Progenitor cell of endocrine pancreas (in vitro differentiated cells): ENCODE results near the gene TRAPPC8. TPM values are rescaled to one million over a fixed set of nuclear protein-coding genes. Genes with fewer than 3 reads are reported as not detected.
"Not testable (repeated sequence)": the region's sequence is repeated elsewhere in the genome, so short reads cannot be mapped to it uniquely, and the experiment has no call there.

Source experiments
- DNase-seq: peaks from one replicate; pipeline ENCODE4 v3.0.0; 2021; ENCODE audit warnings: low spot score; ENCODE audit not compliant: unreplicated experiment
- H3K27ac Mint-ChIP-seq: 2 replicates; pipeline ENCODE4 v1.8.0; 2021; ENCODE audit warnings: mild to moderate bottlenecking, moderate library complexity, mixed read lengths
- H3K27me3 Mint-ChIP-seq: 2 replicates; pipeline ENCODE4 v1.8.0; 2021; ENCODE audit warnings: mixed read lengths
- H3K36me3 Mint-ChIP-seq: 2 replicates; pipeline ENCODE4 v1.8.0; 2022; ENCODE audit warnings: mixed read lengths; ENCODE audit not compliant: insufficient read depth
- H3K4me1 Mint-ChIP-seq: 2 replicates; pipeline ENCODE4 v1.8.0; 2021; ENCODE audit warnings: low read depth, mixed read lengths
- H3K4me3 Mint-ChIP-seq: 2 replicates; pipeline ENCODE4 v1.8.0; 2021; ENCODE audit warnings: low read depth, mild to moderate bottlenecking, moderate library complexity, mixed read lengths
- H3K9me3 Mint-ChIP-seq: 2 replicates; pipeline ENCODE4 v1.8.0; 2021; ENCODE audit warnings: low read depth, mixed read lengths
- total RNA-seq: library from RNA; stranded (reverse); gene quantifications from 2 replicates; pipeline ENCODE4 v1.2.1, GENCODE V29; 2021
- TF ChIP-seq, protein P1 (sequence below): fragments of 200-600 bp; sonication (generic); IDR thresholded peaks from one replicate; pipeline ENCODE4 v1.5.0; 2021; ENCODE audit warnings: antibody characterized with exemption, mild to moderate bottlenecking; ENCODE audit not compliant: unreplicated experiment

TRAPPC8 gene
- total RNA-seq, 1 donor from 2014 or later = 39.8 TPM

DNA sequence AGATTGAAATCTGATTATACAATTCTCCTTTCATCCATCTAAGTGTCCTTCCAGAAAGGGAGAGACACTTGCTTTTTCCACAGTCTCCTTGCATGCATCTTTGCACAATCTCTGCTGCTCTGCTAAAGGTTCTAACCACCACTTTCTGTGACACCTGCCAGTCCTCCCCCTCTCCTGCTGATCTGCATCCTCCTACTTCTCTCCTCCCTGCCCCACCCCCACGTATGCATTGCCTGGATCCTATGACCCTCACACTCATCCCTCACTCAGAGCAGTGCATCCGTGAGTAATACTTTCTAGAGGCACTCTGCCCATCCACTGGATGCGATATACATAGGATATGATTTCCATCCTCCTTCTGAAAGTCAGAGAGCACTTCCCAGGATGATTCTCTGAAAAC is 27.7 kb upstream of the TRAPPC8 start:
- H3K4me3 Mint-ChIP-seq = no peak overlapping the region
- TF ChIP-seq, protein P1, sequence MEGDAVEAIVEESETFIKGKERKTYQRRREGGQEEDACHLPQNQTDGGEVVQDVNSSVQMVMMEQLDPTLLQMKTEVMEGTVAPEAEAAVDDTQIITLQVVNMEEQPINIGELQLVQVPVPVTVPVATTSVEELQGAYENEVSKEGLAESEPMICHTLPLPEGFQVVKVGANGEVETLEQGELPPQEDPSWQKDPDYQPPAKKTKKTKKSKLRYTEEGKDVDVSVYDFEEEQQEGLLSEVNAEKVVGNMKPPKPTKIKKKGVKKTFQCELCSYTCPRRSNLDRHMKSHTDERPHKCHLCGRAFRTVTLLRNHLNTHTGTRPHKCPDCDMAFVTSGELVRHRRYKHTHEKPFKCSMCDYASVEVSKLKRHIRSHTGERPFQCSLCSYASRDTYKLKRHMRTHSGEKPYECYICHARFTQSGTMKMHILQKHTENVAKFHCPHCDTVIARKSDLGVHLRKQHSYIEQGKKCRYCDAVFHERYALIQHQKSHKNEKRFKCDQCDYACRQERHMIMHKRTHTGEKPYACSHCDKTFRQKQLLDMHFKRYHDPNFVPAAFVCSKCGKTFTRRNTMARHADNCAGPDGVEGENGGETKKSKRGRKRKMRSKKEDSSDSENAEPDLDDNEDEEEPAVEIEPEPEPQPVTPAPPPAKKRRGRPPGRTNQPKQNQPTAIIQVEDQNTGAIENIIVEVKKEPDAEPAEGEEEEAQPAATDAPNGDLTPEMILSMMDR = no peak
- peaks cover 3% of the 10 kb centered on the region for H3K36me3 Mint-ChIP-seq
- H3K4me1 Mint-ChIP-seq = no peaks in the 10 kb centered on the region
- no peaks in the 10 kb centered on the region for H3K27me3 Mint-ChIP-seq
- no peak for DNase-seq
- no peak overlapping the region for H3K27ac Mint-ChIP-seq
- H3K9me3 Mint-ChIP-seq = peaks cover 17% of the 10 kb centered on the region

DNA sequence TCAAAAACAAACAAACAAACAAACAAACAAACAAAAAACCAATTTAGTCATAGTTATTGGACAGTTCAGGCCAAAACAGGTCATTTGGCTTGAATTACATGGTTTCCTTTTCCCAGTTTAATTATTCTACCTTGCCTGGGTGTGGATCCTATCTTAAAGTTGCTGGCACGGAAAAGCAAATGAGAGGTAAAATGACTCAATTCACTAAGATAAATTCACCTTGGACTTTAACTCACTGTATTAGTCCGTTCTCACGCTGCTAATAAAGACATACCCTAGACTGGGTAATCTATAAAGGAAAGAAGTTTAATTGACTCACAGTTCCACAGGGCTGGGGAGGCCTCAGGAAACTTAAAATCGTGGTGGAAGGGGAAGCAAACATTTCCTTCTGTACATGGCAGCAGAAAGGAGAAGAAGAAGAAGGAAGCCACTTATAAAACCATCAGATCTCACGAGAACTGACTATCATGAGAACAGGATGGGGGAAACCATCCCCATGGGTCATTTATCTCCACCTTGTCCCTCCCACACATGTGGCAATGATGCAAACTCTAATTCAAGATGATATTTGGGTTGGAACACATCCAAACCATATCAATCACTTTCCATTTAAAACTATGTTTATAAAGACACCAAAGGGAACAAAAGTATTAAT is 22.5 kb upstream of the TRAPPC8 start:
- H3K27me3 Mint-ChIP-seq = no peaks in the 10 kb centered on the region
- no peak overlapping the region for H3K27ac Mint-ChIP-seq
- no peak for DNase-seq
- no peaks in the 10 kb centered on the region for H3K36me3 Mint-ChIP-seq
- H3K4me1 Mint-ChIP-seq = no peaks in the 10 kb centered on the region
- no peak overlapping the region for H3K4me3 Mint-ChIP-seq
- peaks cover 4% of the 10 kb centered on the region for H3K9me3 Mint-ChIP-seq
- TF ChIP-seq, protein P1 = no peak

DNA sequence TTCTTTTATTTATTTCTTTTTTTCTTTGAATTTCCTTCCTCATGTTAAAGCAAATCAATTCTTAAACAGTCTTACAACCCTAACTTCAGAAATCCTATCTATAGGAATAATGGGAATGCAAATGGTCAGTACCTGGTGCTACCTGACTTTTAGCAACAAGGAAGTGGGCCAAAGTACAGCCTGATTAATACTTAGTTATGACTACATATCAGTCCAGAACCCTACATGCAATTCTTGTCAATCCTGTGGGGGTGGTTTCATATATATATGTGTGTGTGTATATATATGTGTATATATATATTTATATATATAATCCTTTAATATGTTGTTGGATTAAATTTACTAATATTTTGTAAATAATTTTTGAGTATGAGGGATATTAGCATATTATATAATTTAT is 14.8 kb upstream of the TRAPPC8 start:
- Mint-ChIP-seq H3K4me1 (no peaks in the 10 kb centered on the region), H3K9me3 (peaks cover 4% of the 10 kb centered on the region), H3K27me3 (no peaks in the 10 kb centered on the region), H3K27ac (no peak overlapping the region), H3K4me3 (no peak overlapping the region), H3K36me3 (no peaks in the 10 kb centered on the region)
- TF ChIP-seq, protein P1 = no peak
- DNase-seq = no peak

DNA sequence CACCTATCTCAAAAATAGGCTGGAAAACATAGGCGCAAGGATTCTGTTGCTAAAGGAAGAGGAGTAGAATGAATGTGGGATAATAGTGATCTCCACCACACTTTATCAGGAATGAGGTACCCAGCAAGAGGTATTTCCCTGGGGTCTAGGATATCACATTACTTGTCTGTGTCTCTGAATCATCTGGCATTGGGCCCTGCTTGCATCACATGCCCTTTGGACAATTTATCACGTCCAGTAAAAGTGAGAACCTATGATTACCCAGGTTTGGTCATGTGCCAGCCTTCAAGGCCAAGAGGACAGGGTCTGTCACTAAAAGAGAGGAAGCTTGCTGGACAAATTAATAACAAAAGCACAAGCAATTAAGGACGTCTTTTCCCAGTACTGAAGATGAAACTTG is 11.4 kb upstream of the TRAPPC8 start:
- H3K27ac Mint-ChIP-seq = no peak overlapping the region
- H3K9me3 Mint-ChIP-seq = no peaks in the 10 kb centered on the region
- no peaks in the 10 kb centered on the region for H3K36me3 Mint-ChIP-seq
- TF ChIP-seq, protein P1 = no peak
- no peak overlapping the region for H3K4me3 Mint-ChIP-seq
- H3K27me3 Mint-ChIP-seq = no peaks in the 10 kb centered on the region
- H3K4me1 Mint-ChIP-seq = peaks cover 5% of the 10 kb centered on the region
- DNase-seq = no peak

DNA sequence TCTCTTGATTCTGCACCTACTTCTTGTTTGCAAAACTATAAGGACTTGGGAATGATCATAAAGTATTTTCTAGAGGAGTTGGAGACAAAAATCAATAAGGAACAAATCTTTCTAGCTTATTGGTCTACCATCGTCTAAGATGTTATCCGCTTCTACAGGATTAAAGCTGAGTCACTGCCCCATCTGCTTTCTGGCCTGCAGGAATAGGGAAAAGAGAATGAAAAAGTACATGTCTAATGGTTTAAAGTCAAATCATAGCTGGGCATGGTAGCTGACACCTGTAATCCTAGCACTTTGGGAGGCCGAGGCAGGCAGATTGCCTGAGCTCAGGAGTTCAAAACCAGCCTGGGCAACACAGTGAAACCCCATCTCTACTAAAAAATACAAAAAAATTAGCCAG is 10.8 kb upstream of the TRAPPC8 start:
- H3K9me3 Mint-ChIP-seq, DNase-seq, H3K27me3 Mint-ChIP-seq, H3K27ac Mint-ChIP-seq, H3K4me3 Mint-ChIP-seq, H3K4me1 Mint-ChIP-seq, H3K36me3 Mint-ChIP-seq: not testable (repeated sequence)

DNA sequence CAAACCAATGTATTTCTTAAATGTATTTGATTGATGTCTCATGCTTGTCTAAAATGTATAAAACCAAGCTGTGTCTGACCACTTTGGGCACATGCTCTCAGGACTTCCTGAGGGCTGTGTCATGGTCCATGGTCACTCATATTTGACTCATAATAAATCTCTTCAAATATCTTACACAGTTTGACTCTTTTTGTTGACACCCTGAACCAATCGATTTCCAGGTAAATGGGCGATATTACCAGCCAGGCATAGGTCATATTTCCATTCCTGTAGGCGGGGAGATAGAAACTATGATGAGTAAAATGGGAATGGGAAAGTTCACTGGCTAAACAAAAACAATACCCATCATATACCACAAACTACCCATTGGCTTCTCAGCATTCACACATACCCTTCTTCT is 9.3 kb upstream of the TRAPPC8 start:
- TF ChIP-seq, protein P1 = no peak
- Mint-ChIP-seq H3K4me3 (no peak overlapping the region), H3K27me3 (no peaks in the 10 kb centered on the region), H3K4me1 (peaks cover 5% of the 10 kb centered on the region), H3K36me3 (no peaks in the 10 kb centered on the region), H3K9me3 (peaks cover 6% of the 10 kb centered on the region), H3K27ac (no peak overlapping the region)
- DNase-seq = no peak
